IPS DF 6.9 (cell line): ENCODE measurements around the gene FYTTD1.

ENCODE experiments used
- DNase-seq: peaks from one replicate; pipeline ENCODE4 v3.0.0-alpha.2; 2013; ENCODE audit warnings: low read depth, low spot score
- H3K27ac ChIP-seq: one replicate; pipeline ENCODE4 v1.5.1; 2013; ENCODE audit warnings: low read length, control low read depth
- H3K27me3 ChIP-seq: 2 replicates; pipeline ENCODE4 v1.6.1; 2013; ENCODE audit warnings: mild to moderate bottlenecking, low read length; ENCODE audit not compliant: control insufficient read depth, insufficient read depth
- H3K36me3 ChIP-seq: 2 replicates; pipeline ENCODE4 v1.6.1; 2013; ENCODE audit warnings: low read length; ENCODE audit not compliant: control insufficient read depth, insufficient read depth
- H3K4me1 ChIP-seq: 2 replicates; pipeline ENCODE4 v1.6.1; 2013; ENCODE audit warnings: low read length; ENCODE audit not compliant: control insufficient read depth, insufficient read depth
- H3K4me3 ChIP-seq: 2 replicates; pipeline ENCODE4 v1.5.1; 2013; ENCODE audit warnings: mild to moderate bottlenecking, low read length
- H3K9me3 ChIP-seq: 2 replicates; pipeline ENCODE4 v1.6.1; 2013; ENCODE audit warnings: low read length, inconsistent platforms; ENCODE audit not compliant: control insufficient read depth, insufficient read depth
- WGBS: extraction: QIAGEN DNeasy Blood & Tissue Kit; methylation state at CpG from one replicate; pipeline ENCODE4 v1.1.7; 2013; ENCODE audit warnings: mixed read lengths, missing lambda C conversion rate; ENCODE audit not compliant: insufficient read length, insufficient coverage; 5-methylcytosine and 5-hydroxymethylcytosine counted together

FYTTD1 gene

GRCh38 chr3:197801891-197802778, 52.5 kb downstream of the FYTTD1 start:
- WGBS = 100% methylated on average over 2 of the region's 8 CpGs
- no peaks in the 10 kb centered on the region for H3K4me1 ChIP-seq
- no peaks in the 10 kb centered on the region for H3K9me3 ChIP-seq
- H3K27me3 ChIP-seq = no peaks in the 10 kb centered on the region
- H3K36me3 ChIP-seq = no peaks in the 10 kb centered on the region
- no peak overlapping the region for H3K4me3 ChIP-seq
- no peak overlapping the region for H3K27ac ChIP-seq
- DNase-seq = no peak

- Histone ChIP-seq H3K4me1 (no peaks in the 10 kb centered on the region), H3K4me3 (no peak overlapping the region), H3K27ac (no peak overlapping the region), H3K9me3 (no peaks in the 10 kb centered on the region), H3K27me3 (no peaks in the 10 kb centered on the region), H3K36me3 (no peaks in the 10 kb centered on the region)
- no peak for DNase-seq
- WGBS = 100% methylated on average over 1 of the region's 3 CpGs
These were observed 53.2 kb downstream of the FYTTD1 start for GRCh38 chr3:197802779-197803459.

- no peak overlapping the region for H3K27ac ChIP-seq
- WGBS = no CpG with 5 or more reads among the region's 4 CpGs
- H3K4me3 ChIP-seq = no peak overlapping the region
These were observed 54.8 kb downstream of the FYTTD1 start for GRCh38 chr3:197804511-197804910.

GRCh38 chr3:197807969-197808587, 58.4 kb downstream of the FYTTD1 start:
- Histone ChIP-seq H3K9me3 (no peaks in the 10 kb centered on the region), H3K4me3 (no peak overlapping the region), H3K27ac (no peak overlapping the region), H3K4me1 (no peaks in the 10 kb centered on the region), H3K36me3 (no peaks in the 10 kb centered on the region), H3K27me3 (no peaks in the 10 kb centered on the region)
- DNase-seq = no peak
- WGBS = no CpG with 5 or more reads among the region's 4 CpGs

More at GRCh38 chr3:197804511-197804910, 54.8 kb downstream of the FYTTD1 start:
- no peaks in the 10 kb centered on the region for H3K36me3 ChIP-seq
- DNase-seq = no peak
- no peaks in the 10 kb centered on the region for H3K9me3 ChIP-seq
- no peaks in the 10 kb centered on the region for H3K27me3 ChIP-seq
- H3K4me1 ChIP-seq = no peaks in the 10 kb centered on the region

GRCh38 chr3:197809356-197810020, 59.8 kb downstream of the FYTTD1 start:
- no peaks in the 10 kb centered on the region; the same call in 1 of the 2 replicates for H3K4me1 ChIP-seq
- no peak for DNase-seq
- H3K4me3 ChIP-seq = no peak overlapping the region
- no peaks in the 10 kb centered on the region for H3K9me3 ChIP-seq
- no peaks in the 10 kb centered on the region for H3K36me3 ChIP-seq
- H3K27ac ChIP-seq = no peak overlapping the region
- H3K27me3 ChIP-seq = no peaks in the 10 kb centered on the region
- WGBS = no CpG with 5 or more reads among the region's 2 CpGs

GRCh38 chr3:197810901-197811300, 61.2 kb downstream of the FYTTD1 start:
- no peak for DNase-seq
- no CpG with 5 or more reads among the region's 6 CpGs for WGBS
- H3K4me1 ChIP-seq = no peaks in the 10 kb centered on the region; the same call in 1 of the 2 replicates
- no peak overlapping the region for H3K27ac ChIP-seq
- H3K9me3 ChIP-seq = no peaks in the 10 kb centered on the region
- H3K4me3 ChIP-seq = no peak overlapping the region
- H3K36me3 ChIP-seq = no peaks in the 10 kb centered on the region
- no peaks in the 10 kb centered on the region for H3K27me3 ChIP-seq

- Histone ChIP-seq H3K27me3 (no peaks in the 10 kb centered on the region), H3K9me3 (no peaks in the 10 kb centered on the region), H3K4me1 (no peaks in the 10 kb centered on the region; the same call in 1 of the 2 replicates), H3K27ac (no peak overlapping the region), H3K36me3 (no peaks in the 10 kb centered on the region), H3K4me3 (no peak overlapping the region)
- DNase-seq = no peak
- no CpG with 5 or more reads among the region's 3 CpGs for WGBS
These were observed 61.7 kb downstream of the FYTTD1 start for GRCh38 chr3:197811343-197811742.

- Histone ChIP-seq H3K9me3 (no peaks in the 10 kb centered on the region), H3K27me3 (no peaks in the 10 kb centered on the region), H3K4me1 (no peaks in the 10 kb centered on the region; the same call in 1 of the 2 replicates), H3K27ac (no peak overlapping the region), H3K36me3 (no peaks in the 10 kb centered on the region), H3K4me3 (no peak overlapping the region)
- no CpG with 5 or more reads among the region's 4 CpGs for WGBS
- no peak for DNase-seq
These were observed 64.7 kb downstream of the FYTTD1 start for GRCh38 chr3:197814372-197814771.

GRCh38 chr3:197820550-197821335, 71.1 kb downstream of the FYTTD1 start:
- Histone ChIP-seq H3K9me3 (no peaks in the 10 kb centered on the region), H3K4me3 (no peak overlapping the region), H3K36me3 (no peaks in the 10 kb centered on the region), H3K4me1 (no peaks in the 10 kb centered on the region), H3K27ac (no peak overlapping the region), H3K27me3 (no peaks in the 10 kb centered on the region)
- DNase-seq = no peak
- WGBS = 100% methylated on average over 3 of the region's 8 CpGs
